ENCODE results near the gene MTUS2.

MTUS2 gene

GRCh38 chr13:29491248-29491647, 671.1 kb downstream of the MTUS2 start:
- no peak overlapping the region for H3K4me3 ChIP-seq (ENCODE audit: low read depth, low read length)
- TF ChIP-seq CTCF (IDR thresholded peaks at IDR 0.05; ENCODE audit: borderline replicate concordance, insufficient read depth, low read depth, low read length): no peak

- no peak overlapping the region for H3K4me3 ChIP-seq (ENCODE audit: low read depth, low read length)
- TF ChIP-seq CTCF (IDR thresholded peaks at IDR 0.05; ENCODE audit: borderline replicate concordance, insufficient read depth, low read depth, low read length): no peak
Observed at GRCh38 chr13:29493796-29494195, 673.7 kb downstream of the MTUS2 start.

GRCh38 chr13:29494520-29494919, 674.4 kb downstream of the MTUS2 start:
- TF ChIP-seq CTCF (IDR thresholded peaks at IDR 0.05; ENCODE audit: borderline replicate concordance, insufficient read depth, low read depth, low read length): no peak
- H3K4me3 ChIP-seq (ENCODE audit: low read depth, low read length): no peak overlapping the region

- no peak overlapping the region for H3K4me3 ChIP-seq (ENCODE audit: low read depth, low read length)
- TF ChIP-seq CTCF (IDR thresholded peaks at IDR 0.05; ENCODE audit: borderline replicate concordance, insufficient read depth, low read depth, low read length): no peak
Observed at GRCh38 chr13:29496241-29496712, 676.1 kb downstream of the MTUS2 start.

GRCh38 chr13:29497137-29497654, 677.1 kb downstream of the MTUS2 start:
- no peak for TF ChIP-seq CTCF (IDR thresholded peaks at IDR 0.05; ENCODE audit: borderline replicate concordance, insufficient read depth, low read depth, low read length)
- no peak overlapping the region for H3K4me3 ChIP-seq (ENCODE audit: low read depth, low read length)

GRCh38 chr13:29498426-29499040, 678.4 kb downstream of the MTUS2 start:
- TF ChIP-seq CTCF (IDR thresholded peaks at IDR 0.05; ENCODE audit: borderline replicate concordance, insufficient read depth, low read depth, low read length): no peak
- no peak overlapping the region for H3K4me3 ChIP-seq (ENCODE audit: low read depth, low read length)

- TF ChIP-seq CTCF (IDR thresholded peaks at IDR 0.05; ENCODE audit: borderline replicate concordance, insufficient read depth, low read depth, low read length): no peak
- H3K4me3 ChIP-seq (ENCODE audit: low read depth, low read length): no peak overlapping the region
Observed at GRCh38 chr13:29499506-29500165, 679.5 kb downstream of the MTUS2 start.
